HG03432 (cell line): ENCODE data around the gene C2CD4D.
"Not testable (repeated sequence)": the region's sequence is repeated elsewhere in the genome, so short reads cannot be mapped to it uniquely, and the experiment has no call there.

Experiments
- ATAC-seq: cut with Tn5 transposase; IDR thresholded peaks from one replicate; pipeline ENCODE4 v1.9.1; 2021; ENCODE audit warnings: mild to moderate bottlenecking, moderate library complexity; ENCODE audit not compliant: unreplicated experiment

The C2CD4D gene

DNA sequence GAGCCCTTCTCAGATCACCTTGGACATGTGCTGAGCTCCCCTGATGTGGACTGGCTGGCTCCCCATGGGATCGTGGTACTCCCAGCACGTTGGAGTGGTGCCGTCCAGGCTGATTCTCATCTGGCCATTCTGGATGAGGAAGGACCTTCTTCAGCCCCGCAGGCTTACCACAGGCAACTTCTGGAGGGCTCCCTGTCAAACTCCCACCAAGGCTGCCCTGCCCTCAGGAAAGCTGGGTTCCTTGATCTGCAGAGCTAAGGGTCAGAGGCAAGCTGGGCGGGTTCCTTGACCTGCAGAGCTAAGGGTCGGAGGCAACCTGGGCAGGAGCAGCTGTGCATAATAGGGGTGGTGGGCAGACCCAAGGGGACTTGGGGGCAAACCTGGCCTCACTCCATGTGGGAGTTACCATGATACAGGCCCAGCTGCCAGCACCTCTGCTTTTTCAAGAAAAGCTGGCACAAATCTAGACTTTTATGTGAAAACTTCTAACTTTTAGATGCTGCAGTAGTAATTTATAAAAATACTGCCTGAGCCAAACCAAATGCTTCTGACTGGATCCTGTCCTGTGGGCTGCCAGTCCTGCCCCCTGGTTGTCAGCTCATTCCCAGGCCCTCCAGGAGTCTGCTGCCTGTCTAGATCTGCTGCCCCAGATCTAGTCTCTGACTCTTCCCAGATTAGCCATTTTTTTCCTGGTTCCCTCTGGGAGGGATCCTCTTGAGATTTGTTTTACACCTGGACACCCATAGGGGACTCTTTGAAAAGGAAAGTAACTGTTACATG is 19.5 kb upstream of the C2CD4D start:
- ATAC-seq = no peak

DNA sequence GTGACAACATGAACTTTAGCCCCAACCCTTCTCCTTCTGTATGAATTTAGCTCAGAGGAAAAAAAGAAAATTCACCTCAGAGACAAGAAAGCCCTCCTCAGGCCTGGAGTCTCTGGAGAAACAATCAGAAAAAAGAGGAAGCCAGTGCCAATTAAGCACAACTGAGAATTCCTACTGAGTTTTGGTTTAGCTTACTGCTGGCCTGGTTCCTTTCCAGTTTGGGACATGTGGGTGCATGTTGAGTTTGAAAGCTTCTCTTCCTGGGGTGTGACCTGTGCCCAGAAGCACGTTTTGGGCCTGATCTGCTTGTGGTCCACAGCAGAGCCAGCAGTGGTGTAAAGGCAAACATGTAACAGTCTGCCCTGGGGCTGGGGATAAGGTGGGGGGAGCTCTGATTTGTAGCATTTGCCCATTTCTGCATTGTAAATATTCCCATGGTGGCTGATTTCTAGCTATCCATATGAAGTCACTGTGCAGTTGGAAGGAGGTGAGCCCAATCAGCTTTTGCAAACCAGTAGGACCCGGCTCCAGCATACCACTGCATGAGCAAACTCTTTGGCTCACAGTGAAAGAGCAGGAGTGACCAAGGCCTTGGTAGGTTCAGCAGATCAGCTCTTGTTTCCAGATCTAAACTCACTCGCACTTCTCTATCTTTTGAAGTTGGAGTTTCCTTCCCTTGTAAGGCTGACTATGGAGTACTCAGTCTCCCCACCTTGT is 18.6 kb upstream of the C2CD4D start:
- ATAC-seq = no peak

DNA sequence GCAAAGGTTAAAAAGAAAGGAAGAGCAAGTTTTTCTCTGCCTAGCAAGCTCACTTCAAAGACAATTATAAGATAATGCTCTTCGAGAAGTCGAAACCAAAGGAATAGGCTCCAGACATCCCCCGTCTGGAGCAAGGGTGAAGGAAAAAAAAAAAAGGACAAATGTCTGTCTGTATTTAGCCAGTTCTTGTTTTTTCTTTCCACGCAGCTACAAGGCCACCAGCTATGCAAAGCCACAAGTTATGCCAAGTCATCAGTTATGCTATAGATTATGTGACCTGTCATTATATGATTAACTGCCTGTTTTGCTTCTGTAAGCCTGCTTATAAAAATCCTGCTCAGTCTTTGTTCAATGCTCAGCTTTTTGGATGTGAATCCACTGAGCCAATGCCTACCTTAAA is 16.3 kb upstream of the C2CD4D start:
- no peak for ATAC-seq

DNA sequence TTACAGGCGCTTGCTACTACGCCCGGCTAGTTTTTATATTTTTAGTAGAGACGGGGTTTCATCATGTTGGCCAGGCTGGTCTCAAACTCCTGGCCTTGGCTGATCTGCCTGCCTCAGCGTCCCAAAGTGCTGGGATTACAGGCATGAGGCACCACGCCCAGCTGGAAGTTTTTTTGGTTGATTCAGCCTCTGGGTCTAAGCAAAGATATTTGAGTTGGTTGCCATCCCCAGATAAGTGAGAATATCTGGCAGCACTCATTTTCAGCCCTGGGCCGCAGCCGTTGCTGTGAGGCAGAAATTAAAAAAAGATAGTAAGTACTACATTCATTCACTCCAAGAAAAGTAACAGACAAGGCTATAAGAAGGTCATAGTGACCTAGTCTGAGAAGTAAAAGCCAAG is 15.9 kb upstream of the C2CD4D start:
- not testable (repeated sequence) for ATAC-seq

DNA sequence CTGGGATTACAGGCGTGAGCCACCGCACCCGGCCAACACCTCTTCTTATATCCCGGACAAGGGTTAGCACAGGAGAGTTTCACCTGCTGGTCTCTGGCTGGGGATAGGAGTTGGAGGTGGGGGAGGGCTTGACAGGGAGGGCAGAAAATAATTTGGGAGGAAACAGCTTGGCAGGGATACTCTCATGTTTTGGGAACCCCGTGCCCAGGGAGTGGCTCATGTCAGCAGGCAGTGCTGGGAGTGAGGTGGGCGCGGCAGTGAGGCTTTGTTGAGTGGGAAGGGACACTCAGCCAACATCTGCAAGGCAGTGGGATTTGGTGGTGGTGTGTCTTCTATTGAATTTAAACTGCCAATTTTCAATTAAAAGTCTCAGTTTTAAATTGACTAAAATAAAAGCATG is 15.0 kb upstream of the C2CD4D start:
- no peak for ATAC-seq

DNA sequence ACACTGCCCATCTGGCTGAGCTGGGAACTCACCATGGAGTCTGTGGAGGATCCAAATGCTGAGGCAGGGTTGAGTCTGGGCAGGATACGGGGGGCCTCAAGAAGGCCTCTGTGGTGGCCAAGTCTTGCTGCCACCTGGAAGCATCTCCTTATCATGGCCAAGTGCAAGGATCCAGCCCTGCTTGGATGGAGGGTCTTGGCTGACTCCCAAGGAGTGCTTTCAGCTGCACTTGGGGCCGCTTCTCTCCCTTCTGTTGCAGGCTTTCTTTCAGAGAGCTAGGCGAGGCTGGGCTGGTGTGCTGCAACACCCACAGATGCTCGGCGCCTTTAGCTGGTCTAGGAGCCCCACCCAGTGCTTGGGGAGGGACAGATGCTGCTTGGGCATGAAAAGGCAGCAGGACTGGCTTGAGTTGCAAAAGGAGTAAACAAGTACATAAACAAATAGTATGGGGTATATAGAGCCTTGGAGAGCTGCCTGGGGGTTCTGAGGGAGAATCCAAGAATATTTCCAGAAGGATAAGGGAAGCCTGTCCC is 13.9 kb upstream of the C2CD4D start, which contains the start of gene THEM5:
Gene THEM5, minus strand, starts transcription at position 302 of the 533 bp plus-strand sequence. Its CDS starts 147 bp downstream, at position 155.
- ATAC-seq = no peak

DNA sequence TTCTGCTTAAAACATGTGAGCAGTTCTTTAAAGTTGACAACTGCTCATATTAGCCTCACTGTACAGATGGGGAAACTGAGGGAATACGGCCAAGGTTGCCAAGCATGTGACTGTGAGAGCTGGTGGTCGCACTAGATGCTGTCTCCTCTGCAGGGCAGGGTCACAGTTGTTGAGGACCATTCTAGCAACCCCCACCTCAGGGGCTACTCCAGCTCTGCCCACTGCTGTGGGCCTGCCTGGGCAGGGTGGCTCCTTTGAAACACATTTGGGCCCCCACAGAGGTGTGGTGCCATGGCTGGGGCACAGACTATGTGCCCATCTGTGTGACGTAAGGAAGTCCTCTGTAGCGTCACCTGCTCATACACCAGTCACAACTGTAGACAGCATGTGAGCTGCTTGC is 13.1 kb upstream of the C2CD4D start:
- no peak for ATAC-seq

DNA sequence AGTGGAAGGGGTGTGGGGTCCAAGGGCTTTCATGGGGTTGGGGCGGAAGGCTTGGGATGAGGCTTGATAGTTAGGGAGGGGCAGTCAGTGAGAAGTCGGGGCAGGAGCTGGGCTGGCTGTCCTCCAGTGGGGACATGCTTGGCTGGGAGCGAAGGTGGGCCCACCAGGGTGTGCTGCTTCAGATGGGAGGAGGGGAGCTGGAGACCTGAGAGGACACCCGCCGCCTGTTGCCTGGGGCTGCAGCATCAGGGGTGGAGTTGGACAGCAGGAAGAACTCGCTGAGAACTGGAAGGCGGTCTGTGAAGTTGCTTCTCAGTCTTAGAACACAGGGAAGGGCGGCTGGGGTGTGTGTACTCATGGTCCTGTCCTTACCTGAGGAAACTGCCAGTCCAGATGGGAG is 12.3 kb upstream of the C2CD4D start:
- no peak for ATAC-seq

DNA sequence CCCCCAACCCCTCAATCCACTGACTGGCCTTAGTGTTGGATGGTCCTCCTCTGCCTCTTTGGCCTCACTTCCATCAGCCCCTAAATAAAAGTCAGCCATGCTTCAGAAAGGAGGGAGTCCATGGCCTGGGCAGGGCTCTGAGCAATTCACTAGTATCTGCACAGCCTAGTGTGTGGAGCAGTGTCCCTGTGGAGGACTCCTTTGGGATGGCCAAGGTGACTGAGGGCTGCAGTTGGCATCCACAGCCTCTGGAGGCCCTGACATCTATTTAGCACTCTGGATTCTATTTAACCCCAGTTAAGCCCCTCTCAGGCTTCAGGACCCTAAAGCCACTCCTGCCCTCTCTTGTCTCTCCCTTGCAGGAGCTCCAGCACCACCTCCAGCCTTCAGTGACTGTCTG is 10.3 kb upstream of the C2CD4D start:
- ATAC-seq = no peak

DNA sequence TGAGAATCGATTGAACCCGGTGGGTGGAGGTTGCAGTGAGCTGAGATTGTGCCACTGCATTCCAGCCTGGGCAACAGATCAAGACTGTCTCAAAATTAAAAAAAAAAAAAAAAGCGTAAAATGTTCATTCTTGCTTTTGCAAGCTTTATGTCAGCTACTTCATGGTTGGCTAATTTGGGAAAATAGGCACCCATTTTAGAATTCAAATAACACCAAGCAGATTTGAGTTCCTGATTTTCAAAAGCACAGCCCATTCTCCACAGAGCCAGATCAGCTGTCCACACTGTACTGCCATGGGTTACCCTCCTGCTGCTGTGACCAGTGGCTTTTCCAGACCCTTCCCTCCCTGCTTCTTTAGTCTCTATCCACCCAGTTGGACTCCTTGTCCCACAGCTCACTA is 9.5 kb upstream of the C2CD4D start:
- ATAC-seq = no peak

DNA sequence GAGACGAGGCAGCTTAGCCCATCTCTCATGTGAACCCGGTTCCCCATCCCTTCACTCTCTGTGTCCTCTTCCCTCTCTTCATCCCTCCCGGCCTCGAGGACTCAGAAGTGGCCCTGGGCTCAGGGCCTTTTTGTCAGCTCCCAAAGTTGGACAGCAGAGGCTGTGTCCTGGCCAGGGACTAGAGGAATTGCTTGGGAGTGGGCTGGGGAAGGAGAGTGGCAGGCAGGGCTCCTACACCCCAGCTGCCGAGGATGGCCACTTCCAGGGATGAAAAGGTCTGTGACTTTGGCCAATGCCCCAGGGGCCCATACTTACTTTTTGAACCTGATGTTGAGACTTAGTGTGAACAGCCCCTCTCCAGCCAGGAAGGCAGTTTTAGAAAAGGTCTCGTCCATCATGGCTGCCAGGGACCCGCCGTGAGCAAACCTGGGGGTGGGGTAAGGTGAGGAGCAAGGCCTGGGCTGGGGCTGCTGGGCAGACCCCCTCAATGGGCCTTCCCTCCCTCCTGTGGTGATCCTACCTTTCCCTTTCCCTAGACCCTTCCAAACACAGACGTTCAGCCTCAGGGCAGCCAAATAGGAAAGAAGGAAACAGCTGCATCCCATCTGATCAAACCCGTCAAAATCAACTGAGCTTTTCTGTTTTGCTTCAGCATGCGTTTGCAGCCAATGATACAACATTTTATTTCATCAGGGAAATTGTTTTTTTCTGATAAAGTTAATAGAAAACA is 8.4 kb upstream of the C2CD4D start:
- ATAC-seq = no peak

DNA sequence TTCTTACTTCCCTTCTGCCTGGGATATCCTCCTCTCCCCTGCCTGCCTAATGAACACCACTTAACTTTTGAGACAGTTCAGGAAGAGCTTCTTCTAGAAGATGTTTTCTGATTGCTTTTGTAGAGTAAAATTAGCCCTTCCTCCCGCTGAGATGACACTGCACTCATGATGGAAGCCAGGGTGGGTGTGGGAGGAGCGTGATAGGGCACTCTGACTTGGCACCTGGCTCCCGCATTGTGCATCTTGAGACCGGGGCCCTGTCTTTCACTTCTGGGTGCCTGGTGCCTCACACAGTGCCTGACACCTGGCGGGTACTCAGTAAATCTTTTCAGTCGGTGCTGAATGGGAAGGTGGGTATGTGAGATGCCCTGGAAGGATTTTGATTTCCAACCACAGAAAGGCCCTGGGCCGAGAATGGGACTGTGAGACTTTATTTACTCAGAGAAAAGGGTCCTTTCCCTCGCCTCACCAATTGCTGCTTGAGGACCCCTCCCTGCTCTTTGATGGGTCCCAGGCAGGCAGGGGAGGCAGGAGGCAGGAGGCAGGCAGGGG is 7.1 kb upstream of the C2CD4D start:
- no peak for ATAC-seq

DNA sequence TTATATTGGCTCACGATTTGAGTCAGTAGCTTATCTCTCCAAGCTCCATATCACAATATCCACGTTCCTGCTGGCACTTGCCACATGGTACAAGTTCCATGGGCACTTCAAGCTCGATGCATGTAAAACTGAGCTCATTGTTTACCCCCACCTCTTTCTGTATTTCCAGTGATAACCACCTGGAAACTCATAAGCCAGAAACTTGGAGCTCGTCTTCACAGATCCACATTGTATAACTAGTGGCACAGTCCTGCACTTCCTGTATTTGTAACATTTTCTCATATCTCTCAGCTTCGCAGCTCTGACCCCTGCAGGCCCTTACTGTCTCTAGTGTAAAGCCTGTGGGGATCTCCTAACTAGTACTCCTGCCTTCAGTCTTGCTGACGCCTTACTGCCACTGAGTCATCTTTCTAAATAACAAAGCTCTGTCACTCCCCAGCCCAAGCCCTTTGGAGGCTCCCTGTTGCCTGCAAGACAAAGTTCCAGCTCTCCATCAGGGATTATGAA is 6.5 kb upstream of the C2CD4D start:
- no peak for ATAC-seq

DNA sequence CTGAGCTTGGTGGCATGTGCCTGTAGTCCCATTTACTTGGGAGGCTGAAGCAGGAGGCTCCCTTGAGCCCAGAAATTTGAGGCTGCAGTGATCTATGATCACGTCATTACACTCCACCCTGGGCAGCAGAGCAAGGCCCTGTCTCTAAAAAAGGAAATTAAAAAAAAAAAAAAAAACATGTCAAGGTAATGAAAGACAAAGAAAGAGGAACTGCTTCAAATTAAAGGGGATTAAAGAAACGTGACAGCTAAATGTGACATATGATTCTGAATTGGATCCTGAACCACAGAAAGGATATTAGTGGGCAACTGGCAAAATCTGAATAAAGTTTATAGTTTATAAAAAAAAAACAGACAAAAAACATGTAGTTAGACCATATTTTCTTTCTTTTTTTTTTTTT is 3.8 kb upstream of the C2CD4D start:
- ATAC-seq = no peak

DNA sequence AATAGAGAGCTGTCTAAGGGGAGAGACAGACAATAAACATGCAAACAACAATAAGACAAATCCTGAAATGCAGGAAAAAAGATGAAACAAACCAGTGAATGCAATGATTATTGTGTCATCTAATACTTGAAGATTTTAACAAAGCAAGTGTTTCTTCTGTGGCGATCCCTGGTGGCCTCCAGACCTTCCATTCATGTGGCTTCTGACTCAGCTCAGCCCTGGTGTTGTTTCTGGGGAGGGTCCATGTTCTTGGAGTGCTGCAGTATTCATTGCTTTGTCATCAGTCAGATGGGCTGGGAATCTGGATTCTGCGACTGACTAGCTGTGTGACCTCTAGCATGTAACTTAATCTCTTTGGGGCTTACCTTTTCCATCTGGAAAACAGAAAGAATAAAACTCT is 1.5 kb upstream of the C2CD4D start:
- ATAC-seq = no peak

DNA sequence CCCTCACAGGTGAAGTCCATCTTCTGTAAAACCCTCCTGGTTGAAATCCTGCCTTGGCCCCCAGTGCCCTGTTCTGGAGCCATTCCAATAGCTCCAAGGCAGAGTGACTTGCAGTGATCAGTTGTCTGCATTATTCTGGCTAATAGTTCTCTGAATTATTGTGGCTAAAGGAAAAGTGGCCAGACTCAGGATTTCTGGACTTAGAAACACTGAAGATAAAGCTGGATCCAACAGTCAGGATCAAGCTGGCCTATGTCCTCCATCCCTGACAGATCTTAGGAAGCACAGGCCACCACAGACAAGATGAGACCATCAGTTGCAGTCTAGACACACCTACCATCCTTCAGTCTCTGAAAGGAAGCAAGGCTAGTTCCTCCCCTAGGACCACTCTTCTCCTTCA is 801 bp upstream of the C2CD4D start:
- no peak for ATAC-seq

DNA sequence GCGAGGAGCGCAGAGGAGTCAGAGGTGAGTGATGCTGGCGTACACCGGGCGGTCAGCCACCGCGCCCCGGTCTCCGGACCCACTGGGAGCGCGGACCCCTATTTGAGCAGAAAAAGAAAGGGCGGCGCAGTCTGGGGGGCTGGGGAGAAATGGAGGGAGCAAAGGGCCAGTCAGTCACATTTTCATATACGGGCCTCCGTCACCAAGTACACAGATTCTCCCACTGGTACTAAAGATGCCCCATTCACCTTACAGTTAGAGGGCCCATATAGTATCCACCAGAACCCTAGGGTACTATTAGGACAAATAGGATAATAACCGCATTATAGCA is 573 bp downstream of the C2CD4D start:
- no peak for ATAC-seq

DNA sequence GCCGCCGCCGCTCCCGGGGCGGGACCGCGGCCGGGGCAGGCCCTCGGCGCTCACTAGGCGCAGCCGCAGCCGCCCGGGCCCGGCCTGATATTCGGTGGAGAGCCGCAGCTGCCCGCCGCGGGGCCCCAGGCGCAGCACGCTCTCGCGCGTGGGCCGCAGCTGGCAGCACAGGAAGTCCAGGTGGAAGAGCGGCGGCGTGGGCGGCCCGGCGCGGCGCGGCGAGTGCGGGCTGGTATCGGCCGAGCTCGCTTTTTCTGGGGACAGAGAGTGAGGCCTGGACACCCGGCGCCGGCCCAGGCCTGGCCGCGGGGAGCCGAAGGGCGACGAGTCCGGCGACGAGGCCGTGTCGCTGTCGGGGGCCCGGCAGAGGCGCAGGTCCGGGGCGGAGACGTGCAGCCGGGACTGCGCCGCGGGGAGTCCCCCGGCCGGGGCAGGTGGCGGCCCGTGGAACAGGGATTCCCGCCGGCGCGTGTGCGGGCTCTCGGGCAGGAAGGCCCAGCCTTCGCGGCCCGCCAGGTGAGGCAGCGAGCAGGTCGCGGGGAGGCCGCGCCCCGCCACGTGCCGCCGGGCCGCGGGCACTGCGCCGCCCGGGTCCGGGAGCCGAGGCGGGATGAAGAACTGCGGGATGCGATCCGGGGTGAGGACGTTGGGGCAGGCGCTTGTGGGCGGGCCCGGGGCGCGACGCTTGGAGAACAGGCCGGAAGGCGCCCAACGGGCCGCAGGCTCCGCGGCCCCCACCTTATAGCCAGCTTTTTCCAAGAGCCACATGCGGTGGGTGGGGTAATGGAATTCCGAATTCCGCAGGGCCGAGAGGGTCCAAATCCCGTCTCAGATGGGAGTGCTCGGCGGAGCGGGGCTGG is 1.2 kb downstream of the C2CD4D start:
- no peak for ATAC-seq

DNA sequence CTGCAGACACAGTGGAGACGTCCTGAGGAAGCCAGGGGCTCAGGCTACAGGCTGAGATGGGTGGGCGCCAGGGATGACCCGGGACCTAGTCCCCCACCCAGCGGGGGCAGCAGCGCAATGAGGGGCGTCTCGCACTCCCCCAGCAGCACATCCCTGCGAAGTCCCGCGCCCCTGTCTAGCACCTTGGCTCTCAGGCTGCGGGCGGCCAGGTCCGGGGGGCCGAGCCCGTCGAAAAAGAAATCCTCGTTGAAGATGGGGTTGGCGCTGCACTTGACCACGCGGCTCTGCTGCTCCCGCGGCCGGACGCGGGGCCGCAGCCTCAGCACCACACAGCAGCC is 1.8 kb downstream of the C2CD4D start:
- ATAC-seq = no peak

DNA sequence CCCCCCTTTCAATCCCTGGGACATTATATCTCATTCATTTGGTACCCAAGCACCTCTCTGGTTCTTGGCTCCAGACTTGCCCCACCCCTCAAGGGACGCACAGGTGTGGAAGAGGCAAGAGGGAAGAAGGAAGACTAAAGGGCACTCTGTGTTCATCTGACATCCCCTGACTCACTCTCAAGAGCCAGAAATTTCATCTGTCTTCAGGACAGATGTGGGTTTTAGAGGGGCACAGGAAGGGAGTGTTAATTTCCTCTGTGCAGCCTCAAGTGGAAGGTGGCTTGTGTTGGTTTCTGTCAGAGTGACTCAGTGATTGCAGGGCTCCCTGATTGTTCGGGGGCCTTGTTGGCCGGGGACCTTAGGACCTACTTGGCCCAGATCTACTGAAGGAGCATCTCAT is 2.4 kb downstream of the C2CD4D start:
- no peak for ATAC-seq
